ENCODE results near the gene PTPRO.

DNA sequence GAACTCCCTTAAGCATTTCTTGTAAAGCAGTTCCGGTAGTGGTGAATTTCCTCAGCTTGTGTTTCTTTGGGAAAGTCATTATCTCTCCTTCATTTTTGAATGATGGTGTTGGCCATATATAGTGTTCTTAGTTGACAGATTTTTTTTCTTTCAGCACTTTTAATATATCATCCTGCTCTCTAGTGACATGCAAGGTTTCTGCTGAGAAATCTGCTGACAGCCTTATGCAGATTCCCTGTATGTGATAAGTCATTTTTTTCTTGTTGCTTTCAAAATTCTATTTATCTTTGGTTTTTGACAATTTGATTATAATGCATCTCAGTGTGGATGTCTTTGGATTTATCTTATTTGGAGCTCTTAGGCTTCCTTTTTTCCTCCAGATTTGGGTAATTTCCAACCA lies 135.7 kb downstream of the PTPRO start:
- TF ChIP-seq CTCF (IDR thresholded peaks at IDR 0.05; ENCODE audit: low read depth, low read length) (no peak), POLR2A (IDR thresholded peaks at IDR 0.05; ENCODE audit: extremely low read depth, insufficient read length) (no peak), MAX (IDR thresholded peaks at IDR 0.05; ENCODE audit: low read depth, low read length) (no peak)

Data from NB4 (cell line).